Ramos (cell line): ENCODE results near the gene DOCK2.
"Not testable (repeated sequence)": the region's sequence is repeated elsewhere in the genome, so short reads cannot be mapped to it uniquely, and the experiment has no call there.

Source experiments
- in situ Hi-C: fragments of 300-500 bp; cut with MboI; formaldehyde crosslinking; loops from one replicate; pipeline ENCODE4 v1.14.3; 2022; ENCODE audit warnings: low sequenced_read_pairs; ENCODE audit not compliant: unreplicated experiment

The DOCK2 gene

GRCh38 chr5:169805937-169806700, 169.0 kb downstream of the DOCK2 start:
- in situ Hi-C loops, result no loop called here

- in situ Hi-C loops, result no loop called here
Observed at GRCh38 chr5:169808118-169808581, 171.1 kb downstream of the DOCK2 start.

GRCh38 chr5:169808880-169809279, 171.8 kb downstream of the DOCK2 start:
- in situ Hi-C loops, result not testable (repeated sequence)

GRCh38 chr5:169809281-169809680, 172.2 kb downstream of the DOCK2 start:
- in situ Hi-C loops, result no loop called here

- in situ Hi-C loops, result no loop called here
Observed at GRCh38 chr5:169810524-169810923, 173.4 kb downstream of the DOCK2 start.

GRCh38 chr5:169811023-169811422, 173.9 kb downstream of the DOCK2 start:
- in situ Hi-C loops, result no loop called here

GRCh38 chr5:169811680-169812079, 174.6 kb downstream of the DOCK2 start:
- in situ Hi-C loops, result no loop called here

GRCh38 chr5:169812786-169813185, 175.7 kb downstream of the DOCK2 start:
- in situ Hi-C loops, result no loop called here

- in situ Hi-C loops, result no loop called here
Observed at GRCh38 chr5:169814045-169814444, 177.0 kb downstream of the DOCK2 start.

GRCh38 chr5:169814522-169814921, 177.4 kb downstream of the DOCK2 start:
- in situ Hi-C loops, result no loop called here

- in situ Hi-C loops, result no loop called here
Observed at GRCh38 chr5:169817031-169817430, 180.0 kb downstream of the DOCK2 start.

- in situ Hi-C loops, result no loop called here
Observed at GRCh38 chr5:169826618-169827017, 189.5 kb downstream of the DOCK2 start.

GRCh38 chr5:169827769-169828168, 190.7 kb downstream of the DOCK2 start:
- in situ Hi-C loops, result no loop called here

- in situ Hi-C loops, result no loop called here
Observed at GRCh38 chr5:169828385-169828784, 191.3 kb downstream of the DOCK2 start.

GRCh38 chr5:169831331-169831730, 194.3 kb downstream of the DOCK2 start:
- in situ Hi-C loops, result no loop called here

GRCh38 chr5:169832304-169832703, 195.2 kb downstream of the DOCK2 start:
- in situ Hi-C loops, result no loop called here

GRCh38 chr5:169832845-169833244, 195.8 kb downstream of the DOCK2 start:
- in situ Hi-C loops, result no loop called here

- in situ Hi-C loops, result not testable (repeated sequence)
Observed at GRCh38 chr5:169833681-169834292, 196.7 kb downstream of the DOCK2 start.

GRCh38 chr5:169834540-169834939, 197.5 kb downstream of the DOCK2 start:
- in situ Hi-C loops, result not testable (repeated sequence)

- in situ Hi-C loops, result no loop called here
Observed at GRCh38 chr5:169836835-169837536, 199.9 kb downstream of the DOCK2 start.

- in situ Hi-C loops, result no loop called here
Observed at GRCh38 chr5:169837686-169838085, 200.6 kb downstream of the DOCK2 start.
